H9 (cell line): ENCODE measurements around the gene SCG2. TPM values are rescaled to one million over a fixed set of nuclear protein-coding genes. Genes with fewer than 3 reads are reported as not detected.

Source experiments
- DNase-seq: peaks from one replicate; pipeline ENCODE4 v3.0.0-alpha.2; 2017
- H2AFZ ChIP-seq: one replicate; pipeline ENCODE4 v1.6.1; 2013; ENCODE audit warnings: mild to moderate bottlenecking, low read length, control low read depth, moderate library complexity
- H2AK5ac ChIP-seq: 2 replicates; pipeline ENCODE4 v1.6.1; 2013; ENCODE audit warnings: low read length, control low read depth, mixed read lengths; ENCODE audit not compliant: insufficient read length
- H2BK120ac ChIP-seq: one replicate; pipeline ENCODE4 v1.6.1; 2013; ENCODE audit warnings: low read depth, mild to moderate bottlenecking, low read length, control low read depth, inconsistent platforms; ENCODE audit not compliant: poor library complexity, severe bottlenecking
- H2BK12ac ChIP-seq: 2 replicates; pipeline ENCODE4 v1.6.1; 2013; ENCODE audit warnings: low read length, control low read depth, mixed read lengths, low read depth; ENCODE audit not compliant: insufficient read length
- H2BK15ac ChIP-seq: 2 replicates; pipeline ENCODE4 v1.6.1; 2013; ENCODE audit warnings: low read depth, low read length, control low read depth
- H2BK20ac ChIP-seq: one replicate; pipeline ENCODE4 v1.6.1; 2013; ENCODE audit warnings: low read depth, mild to moderate bottlenecking, low read length, control low read depth, inconsistent platforms; ENCODE audit not compliant: poor library complexity, severe bottlenecking
- H2BK5ac ChIP-seq: 2 replicates; pipeline ENCODE4 v1.6.1; 2013; ENCODE audit warnings: low read length, control low read depth, mixed read lengths; ENCODE audit not compliant: insufficient read length
- H3K14ac ChIP-seq: 2 replicates; pipeline ENCODE4 v1.6.1; 2013; ENCODE audit warnings: low read length, control low read depth; ENCODE audit not compliant: insufficient read depth
- H3K18ac ChIP-seq: 2 replicates; pipeline ENCODE4 v1.6.1; 2013; ENCODE audit warnings: low read depth, mild to moderate bottlenecking, mixed read lengths, low read length, control low read depth; ENCODE audit not compliant: insufficient read length
- H3K23ac ChIP-seq: 2 replicates; pipeline ENCODE4 v1.6.1; 2013; ENCODE audit warnings: low read length, control low read depth, mixed read lengths, low read depth; ENCODE audit not compliant: insufficient read length
- H3K23me2 ChIP-seq: 2 replicates; pipeline ENCODE4 v1.6.1; 2013; ENCODE audit warnings: low read depth, mild to moderate bottlenecking, mixed read lengths, low read length, control low read depth; ENCODE audit not compliant: insufficient read length, poor library complexity, severe bottlenecking
- H3K27ac ChIP-seq: 2 replicates; pipeline ENCODE4 v1.5.1; 2013; ENCODE audit warnings: low read length, control low read depth, mixed read lengths, low read depth; ENCODE audit not compliant: insufficient read length
- H3K27me3 ChIP-seq: 2 replicates; pipeline ENCODE4 v1.6.1; 2013; ENCODE audit warnings: low read length, control low read depth, inconsistent platforms; ENCODE audit not compliant: insufficient read depth
- H3K4ac ChIP-seq: 2 replicates; pipeline ENCODE4 v1.6.1; 2013; ENCODE audit warnings: low read depth, mild to moderate bottlenecking, control low read depth, inconsistent platforms, low read length, moderate library complexity
- H3K4me1 ChIP-seq: 2 replicates; pipeline ENCODE4 v1.6.1; 2013; ENCODE audit warnings: low read length, control low read depth, inconsistent platforms; ENCODE audit not compliant: insufficient read depth
- H3K4me2 ChIP-seq: 2 replicates; pipeline ENCODE4 v1.6.1; 2013; ENCODE audit warnings: low read length, control low read depth, mixed read lengths; ENCODE audit not compliant: insufficient read length, insufficient read depth
- H3K56ac ChIP-seq: 2 replicates; pipeline ENCODE4 v1.6.1; 2013; ENCODE audit warnings: low read depth, mild to moderate bottlenecking, mixed read lengths, low read length, control low read depth; ENCODE audit not compliant: insufficient read length
- H3K79me1 ChIP-seq: 2 replicates; pipeline ENCODE4 v1.6.1; 2013; ENCODE audit warnings: low read depth, mild to moderate bottlenecking, moderate library complexity, low read length, control low read depth, inconsistent platforms; ENCODE audit not compliant: insufficient read depth, poor library complexity, severe bottlenecking
- H3K79me2 ChIP-seq: 2 replicates; pipeline ENCODE4 v1.6.1; 2013; ENCODE audit warnings: low read length, control low read depth, inconsistent platforms; ENCODE audit not compliant: insufficient read depth
- H3K9ac ChIP-seq: 2 replicates; pipeline ENCODE4 v1.6.1; 2013; ENCODE audit warnings: low read length, control low read depth, mixed read lengths; ENCODE audit not compliant: insufficient read length; ENCODE audit errors: extremely low read depth
- H3K9me3 ChIP-seq: one replicate; pipeline ENCODE4 v1.6.1; 2013; ENCODE audit warnings: low read depth, low read length, inconsistent platforms; ENCODE audit not compliant: control insufficient read depth
- H3T11ph ChIP-seq: one replicate; pipeline ENCODE4 v1.6.1; 2013; ENCODE audit warnings: mild to moderate bottlenecking, low read length, control low read depth, inconsistent platforms
- H4K20me1 ChIP-seq: one replicate; pipeline ENCODE4 v1.6.1; 2013; ENCODE audit not compliant: control insufficient read depth, insufficient read length, insufficient read depth
- H4K5ac ChIP-seq: 2 replicates; pipeline ENCODE4 v1.6.1; 2013; ENCODE audit warnings: low read depth, mild to moderate bottlenecking, mixed read lengths, low read length, control low read depth; ENCODE audit not compliant: insufficient read length
- H4K8ac ChIP-seq: replicated peaks from 2 replicates; pipeline ENCODE4 v1.6.1; 2013; ENCODE audit warnings: low read length, control low read depth, mixed read lengths, low read depth; ENCODE audit not compliant: insufficient read length
- H4K91ac ChIP-seq: 2 replicates; pipeline ENCODE4 v1.6.1; 2013; ENCODE audit warnings: low read depth, mild to moderate bottlenecking, moderate library complexity, mixed read lengths, low read length, control low read depth; ENCODE audit not compliant: insufficient read length
- H3K27ac Mint-ChIP-seq, 3 experiments: 2 replicates in 2 of 3; 3 replicates in 1 of 3; pipeline ENCODE4 v1.8.0; 2020 to 2021; ENCODE audit warnings: mixed read lengths in 3 of 3, mild to moderate bottlenecking in 1 of 3, moderate library complexity in 1 of 3
- H3K27me3 Mint-ChIP-seq: 2 replicates; pipeline ENCODE4 v1.8.0; 2021; ENCODE audit warnings: low read depth, mild to moderate bottlenecking, moderate library complexity, mixed read lengths
- H3K36me3 Mint-ChIP-seq, 3 experiments: 2 replicates in 2 of 3; 3 replicates in 1 of 3; pipeline ENCODE4 v1.8.0; 2020 to 2021; ENCODE audit warnings: low read depth in 3 of 3, mixed read lengths in 3 of 3; ENCODE audit not compliant: insufficient read depth in 1 of 3
- H3K4me1 Mint-ChIP-seq, 2 experiments: 2 replicates each; pipeline ENCODE4 v1.8.0; 2020; ENCODE audit warnings: mixed read lengths in 2 of 2
- H3K4me3 Mint-ChIP-seq, 2 experiments: 2 replicates in 1 of 2; 3 replicates in 1 of 2; pipeline ENCODE4 v1.8.0; 2020 to 2021; ENCODE audit warnings: mild to moderate bottlenecking in 2 of 2, mixed read lengths in 2 of 2, moderate library complexity in 1 of 2
- H3K9me3 Mint-ChIP-seq, 2 experiments: 2 replicates in 1 of 2; 3 replicates in 1 of 2; pipeline ENCODE4 v1.8.0; 2020; ENCODE audit warnings: mild to moderate bottlenecking in 2 of 2, mixed read lengths in 2 of 2, moderate library complexity in 1 of 2
- WGBS: extraction: QIAGEN DNeasy Blood & Tissue Kit; methylation state at CpG from one replicate; pipeline ENCODE4 v1.1.7; 2013; ENCODE audit warnings: missing lambda C conversion rate, low lambda C conversion rate, mixed read lengths; ENCODE audit not compliant: insufficient read length; ENCODE audit errors: extremely low coverage; 5-methylcytosine and 5-hydroxymethylcytosine counted together
- total RNA-seq: library from RNA; stranded (reverse); gene quantifications from 2 replicates; pipeline ENCODE4 v1.2.1, GENCODE V29; 2021
- TF ChIP-seq, protein P1 (sequence below): fragments of 200-600 bp; sonication (generic); conservative IDR thresholded peaks from 3 replicates; pipeline ENCODE4 v1.8.0; 2021; ENCODE audit warnings: antibody characterized with exemption, mild to moderate bottlenecking

The SCG2 gene
- total RNA-seq, 1 experiment from 2014 or later: 4.4 TPM

DNA sequence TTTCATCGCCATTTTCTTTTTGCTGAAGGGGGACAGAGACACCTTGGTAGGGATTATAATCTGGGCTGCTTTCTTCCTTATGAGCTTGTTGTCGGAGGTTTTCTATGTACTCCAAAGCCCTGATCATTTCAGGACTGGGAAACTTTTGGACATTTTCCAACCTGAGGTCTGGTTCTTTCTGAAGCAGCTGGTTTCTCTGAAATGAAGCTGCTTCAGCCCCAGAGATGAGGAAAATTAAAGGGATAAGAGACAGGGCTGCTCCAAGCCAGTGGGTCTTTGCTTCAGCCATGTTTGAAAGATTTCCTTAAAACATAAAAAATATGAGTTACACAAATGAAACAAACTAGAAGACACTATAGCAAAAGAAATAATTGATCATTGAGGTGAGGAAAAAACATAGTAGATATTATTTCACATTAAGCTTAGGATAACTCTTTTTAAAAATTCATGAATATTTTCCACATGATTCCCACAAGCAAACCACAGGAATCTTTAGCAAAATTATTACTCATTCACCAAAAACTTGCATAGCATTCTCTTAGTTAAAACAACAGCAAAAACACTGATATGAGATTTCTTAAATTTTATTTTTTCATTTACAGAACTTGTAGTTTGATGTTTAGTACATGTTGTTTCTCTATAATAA lies 3.0 kb downstream of the SCG2 start:
- Histone ChIP-seq H2BK15ac (no peak overlapping the region), H3K9me3 (no peaks in the 10 kb centered on the region), H2BK120ac (no peak overlapping the region), H2BK12ac (no peak overlapping the region), H3K79me2 (no peaks in the 10 kb centered on the region), H3K14ac (no peak overlapping the region), H3K4me2 (no peak overlapping the region), H3K18ac (no peak overlapping the region), H2BK20ac (no peak overlapping the region), H3K27me3 (no peaks in the 10 kb centered on the region), H3K23ac (no peak overlapping the region), H3K9ac (no peak overlapping the region), H4K5ac (no peak overlapping the region), H3K4me1 (no peaks in the 10 kb centered on the region), H4K91ac (no peak overlapping the region), H2AK5ac (no peak overlapping the region), H3K79me1 (no peaks in the 10 kb centered on the region), H3K27ac (no peak overlapping the region), H2AFZ (no peak overlapping the region), H3K56ac (no peak overlapping the region), H3K4ac (no peak overlapping the region), H4K20me1 (no peaks in the 10 kb centered on the region), H3T11ph (no peak overlapping the region), H2BK5ac (no peak overlapping the region), H4K8ac (no peak overlapping the region), H3K23me2 (no peaks in the 10 kb centered on the region)
- H3K4me3 Mint-ChIP-seq: no peak overlapping the region
- no peaks in the 10 kb centered on the region for H3K27me3 Mint-ChIP-seq
- WGBS: no CpG with 5 or more reads among the region's 2 CpGs
- TF ChIP-seq, protein P1, sequence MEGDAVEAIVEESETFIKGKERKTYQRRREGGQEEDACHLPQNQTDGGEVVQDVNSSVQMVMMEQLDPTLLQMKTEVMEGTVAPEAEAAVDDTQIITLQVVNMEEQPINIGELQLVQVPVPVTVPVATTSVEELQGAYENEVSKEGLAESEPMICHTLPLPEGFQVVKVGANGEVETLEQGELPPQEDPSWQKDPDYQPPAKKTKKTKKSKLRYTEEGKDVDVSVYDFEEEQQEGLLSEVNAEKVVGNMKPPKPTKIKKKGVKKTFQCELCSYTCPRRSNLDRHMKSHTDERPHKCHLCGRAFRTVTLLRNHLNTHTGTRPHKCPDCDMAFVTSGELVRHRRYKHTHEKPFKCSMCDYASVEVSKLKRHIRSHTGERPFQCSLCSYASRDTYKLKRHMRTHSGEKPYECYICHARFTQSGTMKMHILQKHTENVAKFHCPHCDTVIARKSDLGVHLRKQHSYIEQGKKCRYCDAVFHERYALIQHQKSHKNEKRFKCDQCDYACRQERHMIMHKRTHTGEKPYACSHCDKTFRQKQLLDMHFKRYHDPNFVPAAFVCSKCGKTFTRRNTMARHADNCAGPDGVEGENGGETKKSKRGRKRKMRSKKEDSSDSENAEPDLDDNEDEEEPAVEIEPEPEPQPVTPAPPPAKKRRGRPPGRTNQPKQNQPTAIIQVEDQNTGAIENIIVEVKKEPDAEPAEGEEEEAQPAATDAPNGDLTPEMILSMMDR: no peak
- no peaks in the 10 kb centered on the region for H3K4me1 Mint-ChIP-seq
- no peak overlapping the region for H3K27ac Mint-ChIP-seq
- H3K36me3 Mint-ChIP-seq: peaks cover 0 to 8% (median 6%) of the 10 kb centered on the region in 3 experiments; a peak in 4 of 7 replicates
- no peak for DNase-seq
- H3K9me3 Mint-ChIP-seq: no peaks in the 10 kb centered on the region
